HepG2 (cell line): Measurements from ENCODE around the gene MPC2. TPM values are rescaled to one million over a fixed set of nuclear protein-coding genes. Genes with fewer than 3 reads are reported as not detected.

ENCODE experiments used
- ATAC-seq: fragments of 200-7000 bp; cut with Tn5 transposase; 3 replicates; pipeline ENCODE4 v1.9.1; 2020; ENCODE audit warnings: mild to moderate bottlenecking, moderate library complexity
- BruUV-seq: library from RNA; stranded (reverse); fragments of 400-500 nt; replicated peaks from 2 replicates; lab custom pipeline; 2021; lab: Mats Ljungman, UMichigan
- CTCF ChIA-PET: fragments of 300-600 bp; formaldehyde crosslinking; extraction: SDS; loops from one replicate; lab custom pipeline; 2021; ENCODE audit warnings: low total read pairs, inconsistent platforms, low intra/inter-chr PET ratio; lab: Yijun Ruan, JAX
- POLR2A ChIA-PET: fragments of 350-600 bp; sonication (Branson Sonifier 250); formaldehyde crosslinking; loops from one replicate; lab custom pipeline; 2020; ENCODE audit warnings: antibody characterized with exemption, inconsistent platforms; lab: Yijun Ruan, JAX
- DNase-seq: peaks from one replicate; pipeline ENCODE4 v3.0.0-alpha.2; 2015; ENCODE audit warnings: low spot score
- FAIRE-seq: peaks from 3 replicates; lab custom pipeline; 2011; peaks lifted over from hg19 to GRCh38; lab: Jason Lieb, UNC
- H2AFZ ChIP-seq: one replicate; pipeline ENCODE4 v1.6.1; 2011; ENCODE audit warnings: low read length, inconsistent platforms
- H3K27ac ChIP-seq: fragments of 300-600 bp; 3 replicates; pipeline ENCODE4 v1.8.0; 2011; ENCODE audit warnings: mixed run types, mild to moderate bottlenecking, mixed read lengths, low read length, inconsistent platforms; ENCODE audit not compliant: insufficient read depth; ENCODE audit errors: extremely low read length
- H3K27me3 ChIP-seq, 2 experiments: fragments of 200-600 bp in 1 of 2; 2 replicates in 1 of 2; 3 replicates in 1 of 2; pipeline versions ENCODE4 v1.6.0 to v1.8.0; 2011; ENCODE audit warnings: low read length in 2 of 2, mild to moderate bottlenecking in 2 of 2, moderate library complexity in 2 of 2, inconsistent platforms in 1 of 2; ENCODE audit not compliant: insufficient read depth in 2 of 2, control insufficient read depth in 1 of 2
- H3K36me3 ChIP-seq, 2 experiments: fragments of 200-600 bp in 1 of 2; replicated peaks in 1 of 2; 2 replicates in 1 of 2; 3 replicates in 1 of 2; pipeline versions ENCODE4 v1.5.1 to v1.8.0; 2011; ENCODE audit warnings: low read length in 2 of 2, inconsistent platforms in 1 of 2; ENCODE audit not compliant: insufficient read depth in 2 of 2, control insufficient read depth in 1 of 2
- H3K4me1 ChIP-seq: 2 replicates; pipeline ENCODE4 v1.5.1; 2012; ENCODE audit warnings: low read length, inconsistent platforms; ENCODE audit not compliant: insufficient read depth
- H3K4me2 ChIP-seq: 2 replicates; pipeline ENCODE4 v1.6.0; 2011; ENCODE audit warnings: low read depth, low read length, inconsistent platforms
- H3K4me3 ChIP-seq, 3 experiments: fragments of 200-600 bp in 1 of 3; sonication (generic), shearing (Covaris generic) in 1 of 3; replicated peaks in 1 of 3; 2 replicates each; pipeline ENCODE4 v1.5.1; 2011 to 2016; ENCODE audit warnings: low read length in 3 of 3, inconsistent platforms in 2 of 3, low read depth in 2 of 3, mild to moderate bottlenecking in 2 of 3, control low read depth in 1 of 3, mixed read lengths in 1 of 3; ENCODE audit not compliant: insufficient read depth in 1 of 3
- H3K79me2 ChIP-seq: one replicate; pipeline ENCODE4 v1.6.1; 2011; ENCODE audit warnings: low read length, inconsistent platforms; ENCODE audit not compliant: insufficient read depth
- H3K9ac ChIP-seq: 2 replicates; pipeline ENCODE4 v1.6.0; 2011; ENCODE audit warnings: mild to moderate bottlenecking, low read depth, low read length, inconsistent platforms; ENCODE audit not compliant: insufficient read depth
- H3K9me3 ChIP-seq: 2 replicates; pipeline ENCODE4 v1.5.1; 2012; ENCODE audit warnings: mild to moderate bottlenecking, low read length
- H4K20me1 ChIP-seq: 2 replicates; pipeline ENCODE4 v1.6.0; 2011; ENCODE audit warnings: inconsistent platforms, mild to moderate bottlenecking, low read length, moderate library complexity; ENCODE audit not compliant: insufficient read depth
- ARID2 ChIP-seq: sonication (generic); formaldehyde crosslinking; IDR thresholded peaks from 2 replicates; pipeline ENCODE4 v1.8.1; 2022; ENCODE audit warnings: mild to moderate bottlenecking, missing genetic modification reagents, borderline replicate concordance
- ATF7 ChIP-seq, 2 experiments: fragments of 450-650 bp in 1 of 2; sonication (generic) in 1 of 2; formaldehyde crosslinking in 1 of 2; IDR thresholded peaks; 2 replicates each; pipeline versions ENCODE4 v1.4.0 to v1.6.1; 2016 to 2020; ENCODE audit warnings: antibody characterized with exemption in 1 of 2, mild to moderate bottlenecking in 1 of 2, missing genetic modification reagents in 1 of 2
- CENPX ChIP-seq: sonication (generic); formaldehyde crosslinking; IDR thresholded peaks from 2 replicates; pipeline ENCODE4 v1.9.0; 2021; ENCODE audit warnings: mild to moderate bottlenecking, missing genetic modification reagents, moderate library complexity
- DMTF1 ChIP-seq: sonication (generic); formaldehyde crosslinking; IDR thresholded peaks from 2 replicates; pipeline ENCODE4 v1.4.0; 2020; ENCODE audit warnings: mild to moderate bottlenecking, missing genetic modification reagents
- EEA1 ChIP-seq: sonication (generic); formaldehyde crosslinking; IDR thresholded peaks from 2 replicates; pipeline ENCODE4 v1.5.1; 2020; ENCODE audit warnings: mild to moderate bottlenecking, missing genetic modification reagents, borderline replicate concordance
- GPBP1L1 ChIP-seq: sonication (generic); formaldehyde crosslinking; IDR thresholded peaks from 2 replicates; pipeline ENCODE4 v1.5.0; 2020; ENCODE audit warnings: mild to moderate bottlenecking, missing genetic modification reagents
- IRF1 ChIP-seq: sonication (generic); formaldehyde crosslinking; IDR thresholded peaks from 2 replicates; pipeline ENCODE4 v1.4.0; 2020; ENCODE audit warnings: low read depth, mild to moderate bottlenecking, missing genetic modification reagents
- RBM22 ChIP-seq: fragments of 200-400 bp; formaldehyde crosslinking; optimal IDR thresholded peaks from 2 replicates; pipeline ENCODE3; 2017; ENCODE audit warnings: mild to moderate bottlenecking, low read length, moderate library complexity
- SMARCE1 ChIP-seq: fragments of 450-650 bp; IDR thresholded peaks from 2 replicates; pipeline ENCODE4 v1.6.1; 2017; ENCODE audit warnings: borderline replicate concordance
- SP5 ChIP-seq: IDR thresholded peaks from 2 replicates; pipeline ENCODE4 v1.6.1; 2016; ENCODE audit warnings: low read depth, borderline replicate concordance
- TOE1 ChIP-seq: sonication (generic); formaldehyde crosslinking; IDR thresholded peaks from 2 replicates; pipeline ENCODE4 v1.4.0; 2020; ENCODE audit warnings: mild to moderate bottlenecking, missing genetic modification reagents
- ZNF33A ChIP-seq: sonication (generic); formaldehyde crosslinking; IDR thresholded peaks from 2 replicates; pipeline ENCODE4 v1.5.1; 2020; ENCODE audit warnings: missing genetic modification reagents, mild to moderate bottlenecking, moderate library complexity, borderline replicate concordance
- WGBS: methylation state at CpG from one replicate; pipeline ENCODE4 v1.1.6; 2017; ENCODE audit warnings: low lambda C conversion rate; 5-methylcytosine and 5-hydroxymethylcytosine counted together
- in situ Hi-C: cut with HindIII; loops from 2 replicates; pipeline ENCODE4 v1.10.0; 2017; ENCODE audit warnings: low pct_unique_long_range_greater_than_20kb; ENCODE audit not compliant: extremely low pct_ligation_motif_present
- intact Hi-C: fragments of 100-400 bp; cut with micrococcal nuclease; formaldehyde crosslinking; loops from one replicate; pipeline ENCODE4 v1.10.0; 2022; ENCODE audit not compliant: unreplicated experiment
- polyA plus RNA-seq, 8 experiments: library from polyadenylated mRNA; depleted of rRNA in 3 of 8; stranded (reverse) in 7 of 8; unstranded in 1 of 8; fragments of >200 nt; fragmentation: Illumina TruSeq in 4 of 8; extraction: Trizol in 4 of 8; gene quantifications; 2 replicates each; pipeline versions ENCODE4 v1.2.1 to v1.2.3, GENCODE V29; 2011 to 2016; ENCODE audit warnings: low read depth in 4 of 8, missing spikeins in 1 of 8, mixed read lengths in 1 of 8; ENCODE audit not compliant: insufficient read depth in 1 of 8
- total RNA-seq, 5 experiments: library from RNA; depleted of rRNA; stranded (reverse); fragments of >200 nt; fragmentation: Illumina TruSeq; extraction: Trizol; gene quantifications; 2 replicates each; pipeline ENCODE4 v1.2.3, GENCODE V29; 2016; ENCODE audit warnings: low read depth in 1 of 5

MPC2 gene
- total and polyA plus RNA-seq, 2 of the 13 experiments (the other 11 are each of a cell fraction or from before 2014, with no cell fraction given) = 38.8 to 136 TPM

GRCh38 chr1:167964646-167965045 is 27.8 kb upstream of the MPC2 start (continued):
- TF ChIP-seq SP5 (CRISPR knock-in tag) (no peak), EEA1 (CRISPR knock-in tag) (no peak)

- DNase-seq (no peak), ATAC-seq (no peak), FAIRE-seq (no peak)
- H3K9ac ChIP-seq = no peak overlapping the region
- BruUV-seq = no TSS peak
- H4K20me1 ChIP-seq = no peaks in the 10 kb centered on the region
- in situ Hi-C loops = no loop called here
- no peaks in the 10 kb centered on the region for H3K9me3 ChIP-seq
- no peaks in the 10 kb centered on the region for H3K27me3 ChIP-seq
- ChIA-PET POLR2A (no interaction called here), CTCF (no interaction called here)
- intact Hi-C loops = no loop called here
- H2AFZ ChIP-seq = no peak overlapping the region
- no peak overlapping the region for H3K4me2 ChIP-seq
- no peak overlapping the region for H3K27ac ChIP-seq
- no peaks in the 10 kb centered on the region for H3K4me1 ChIP-seq
- peaks cover 6 to 19% of the 10 kb centered on the region in 2 experiments for H3K36me3 ChIP-seq
- H3K79me2 ChIP-seq = peaks cover 63% of the 10 kb centered on the region
- no peak overlapping the region for H3K4me3 ChIP-seq
- TF ChIP-seq CENPX (CRISPR knock-in tag) (no peak), SMARCE1 (no peak), IRF1 (CRISPR knock-in tag) (no peak)
These were observed 20.8 kb upstream of the MPC2 start for GRCh38 chr1:167957710-167958109.

GRCh38 chr1:167955915-167956314 is 19.0 kb upstream of the MPC2 start:
- BruUV-seq = no TSS peak
- Histone ChIP-seq H2AFZ (no peak overlapping the region), H3K36me3 (peaks cover 8 to 27% of the 10 kb centered on the region in 2 experiments), H3K4me2 (no peak overlapping the region), H3K9ac (no peak overlapping the region), H4K20me1 (no peaks in the 10 kb centered on the region), H3K27ac (no peak overlapping the region), H3K79me2 (peaks cover 59% of the 10 kb centered on the region), H3K4me1 (no peaks in the 10 kb centered on the region), H3K9me3 (no peaks in the 10 kb centered on the region), H3K27me3 (no peaks in the 10 kb centered on the region), H3K4me3 (no peak overlapping the region)
- intact Hi-C loops (no loop called here), in situ Hi-C loops (no loop called here)
- POLR2A ChIA-PET = interaction anchor here (1.8 kb wide), 1 partner anchor 20 kb away, joined by 3 read pairs; no protein-coding TSS in a partner anchor
- DNase-seq (no peak), ATAC-seq (no peak), FAIRE-seq (no peak)
- CTCF ChIA-PET = no interaction called here
- WGBS = 100% methylated on average over 2 of the region's 2 CpGs
- TF ChIP-seq TOE1 (no peak), RBM22 (peak; percentile 25), ARID2 (CRISPR knock-in tag) (no peak), ATF7 (IDR thresholded peaks at IDR 0.05) (peak; percentile 93), ATF7 (CRISPR knock-in tag; IDR thresholded peaks at IDR 0.05) (no peak), DMTF1 (CRISPR knock-in tag) (no peak), ZNF33A (no peak), GPBP1L1 (CRISPR knock-in tag) (no peak)
